Amygdala (tissue), 56 donors: Measurements from ENCODE around the gene MSN.
"Not testable (repeated sequence)": the region's sequence is repeated elsewhere in the genome, so short reads cannot be mapped to it uniquely, and the experiment has no call there.

Experiments
- DNase-seq, 56 donors: peaks; one replicate each; lab custom pipeline; 2025; lab: John Stamatoyannopoulos, UW

The MSN gene

GRCh38 chrX:65667503-65668376, at the start of gene MSN:
MSN (plus strand) TSS chrX:65667654; CDS start chrX:65667842, 188 bp downstream.
- peak in 44 of 56 donors; percentile 0 to 61 (median 18) for DNase-seq

- not testable (repeated sequence) for DNase-seq
Observed at GRCh38 chrX:65620096-65620705, 47.3 kb upstream of the MSN start.

- no peak for DNase-seq
Observed at GRCh38 chrX:65630771-65631170, 36.7 kb upstream of the MSN start.

GRCh38 chrX:65633826-65634225, 33.6 kb upstream of the MSN start:
- DNase-seq, result no peak

GRCh38 chrX:65634732-65635131, 32.7 kb upstream of the MSN start:
- no peak for DNase-seq

- DNase-seq, result no peak
Observed at GRCh38 chrX:65635378-65635777, 32.1 kb upstream of the MSN start.

GRCh38 chrX:65635822-65636221, 31.6 kb upstream of the MSN start:
- no peak for DNase-seq

GRCh38 chrX:65636261-65636660, 31.2 kb upstream of the MSN start:
- not testable (repeated sequence) for DNase-seq

GRCh38 chrX:65637335-65637734, 30.1 kb upstream of the MSN start:
- no peak for DNase-seq

GRCh38 chrX:65642914-65643491, 24.5 kb upstream of the MSN start:
- DNase-seq, result no peak

GRCh38 chrX:65643531-65644052, 23.9 kb upstream of the MSN start:
- DNase-seq, result no peak

GRCh38 chrX:65644621-65645289, 22.7 kb upstream of the MSN start:
- DNase-seq, result peak in 44 of 56 donors; percentile 0 to 61 (median 20)

GRCh38 chrX:65647801-65648200, 19.7 kb upstream of the MSN start:
- no peak for DNase-seq

- DNase-seq, result no peak
Observed at GRCh38 chrX:65652098-65652497, 15.4 kb upstream of the MSN start.

- DNase-seq, result not testable (repeated sequence)
Observed at GRCh38 chrX:65657009-65657441, 10.4 kb upstream of the MSN start.

GRCh38 chrX:65657659-65658058, 9.8 kb upstream of the MSN start:
- no peak for DNase-seq

GRCh38 chrX:65658229-65658628, 9.2 kb upstream of the MSN start:
- no peak for DNase-seq

- peak in 1 of 56 donors; percentile 6 for DNase-seq
Observed at GRCh38 chrX:65667157-65667502, 324 bp upstream of the MSN start.

- DNase-seq, result peak in 46 of 56 donors; percentile 0 to 43 (median 9)
Observed at GRCh38 chrX:65668377-65669310, 1.2 kb downstream of the MSN start.

GRCh38 chrX:65671286-65671685, 3.8 kb downstream of the MSN start:
- no peak for DNase-seq
